Keratinocyte (primary cell): Measurements from ENCODE around the gene TMEM169. TPM values are rescaled to one million over a fixed set of nuclear protein-coding genes. Genes with fewer than 3 reads are reported as not detected.

Experiments
- DNase-seq: peaks from one replicate; pipeline ENCODE4 v3.0.0-alpha.2; 2011; ENCODE audit warnings: low read depth, missing footprints, low spot score
- FAIRE-seq: peaks from 2 replicates; lab custom pipeline; 2011; peaks lifted over from hg19 to GRCh38; lab: Jason Lieb, UNC
- H2AFZ ChIP-seq: 2 replicates; pipeline ENCODE4 v1.6.0; 2012; ENCODE audit warnings: low read length, control low read depth, inconsistent platforms; ENCODE audit not compliant: control insufficient read depth
- H3K27ac ChIP-seq: 2 replicates; pipeline ENCODE4 v1.5.1; 2011; ENCODE audit warnings: low read length; ENCODE audit not compliant: control insufficient read depth, insufficient read depth
- H3K27me3 ChIP-seq: 3 replicates; pipeline ENCODE4 v1.6.0; 2011; ENCODE audit warnings: low read length; ENCODE audit not compliant: control insufficient read depth, insufficient read depth; ENCODE audit errors: extremely low read depth
- H3K36me3 ChIP-seq, 2 experiments: 2 replicates in 1 of 2; 3 replicates in 1 of 2; pipeline ENCODE4 v1.5.1; 2011; ENCODE audit warnings: low read length in 2 of 2, mild to moderate bottlenecking in 1 of 2; ENCODE audit not compliant: control insufficient read depth in 2 of 2, insufficient read depth in 2 of 2; ENCODE audit errors: extremely low read depth in 1 of 2
- H3K4me1 ChIP-seq: 3 replicates; pipeline ENCODE4 v1.5.1; 2011; ENCODE audit warnings: low read length; ENCODE audit not compliant: control insufficient read depth, insufficient read depth; ENCODE audit errors: extremely low read depth
- H3K4me2 ChIP-seq: 3 replicates; pipeline ENCODE4 v1.6.0; 2011; ENCODE audit warnings: low read depth, low read length; ENCODE audit not compliant: control insufficient read depth, insufficient read depth; ENCODE audit errors: extremely low read depth
- H3K4me3 ChIP-seq, 3 experiments: fragments of 200-600 bp in 1 of 3; sonication (generic) in 1 of 3; 2 replicates in 2 of 3; 3 replicates in 1 of 3; pipeline ENCODE4 v1.5.1; 2011 to 2016; ENCODE audit warnings: low read length in 3 of 3, mild to moderate bottlenecking in 3 of 3, control low read depth in 2 of 3, inconsistent platforms in 1 of 3, low read depth in 1 of 3, mixed read lengths in 1 of 3, mixed run types in 1 of 3, moderate library complexity in 1 of 3; ENCODE audit not compliant: control insufficient read depth in 2 of 3, insufficient read depth in 2 of 3; ENCODE audit errors: extremely low read depth in 1 of 3
- H3K79me2 ChIP-seq: 2 replicates; pipeline ENCODE4 v1.6.0; 2012; ENCODE audit warnings: low read length; ENCODE audit not compliant: control insufficient read depth, insufficient read depth
- H3K9ac ChIP-seq: 3 replicates; pipeline ENCODE4 v1.6.0; 2011; ENCODE audit warnings: low read length; ENCODE audit not compliant: control insufficient read depth, insufficient read depth; ENCODE audit errors: extremely low read depth
- H3K9me1 ChIP-seq: 3 replicates; pipeline ENCODE4 v1.6.0; 2011; ENCODE audit warnings: low read length; ENCODE audit not compliant: control insufficient read depth, insufficient read depth; ENCODE audit errors: extremely low read depth
- H3K9me3 ChIP-seq: 2 replicates; pipeline ENCODE4 v1.5.1; 2012; ENCODE audit warnings: low read depth, low read length; ENCODE audit not compliant: control insufficient read depth
- H4K20me1 ChIP-seq: 3 replicates; pipeline ENCODE4 v1.6.0; 2011; ENCODE audit warnings: low read length; ENCODE audit not compliant: control insufficient read depth, insufficient read depth; ENCODE audit errors: extremely low read depth
- EZH2 ChIP-seq: IDR thresholded peaks from one replicate; pipeline ENCODE4 v1.6.1; 2012; ENCODE audit warnings: inconsistent platforms, mild to moderate bottlenecking, low read length, moderate library complexity
- dilution Hi-C: fragments of 300-500 bp; cut with MboI; formaldehyde crosslinking; loops from one replicate; pipeline ENCODE4 v1.7.0; 2020; ENCODE audit warnings: low sequenced_read_pairs; ENCODE audit not compliant: extremely low pct_ligation_motif_present
- polyA plus RNA-seq, 5 experiments: library from polyadenylated mRNA; depleted of rRNA in 3 of 5; stranded (reverse) in 3 of 5; stranded (forward) in 1 of 5; unstranded in 1 of 5; fragments of >200 nt; gene quantifications; 1 replicate in 1 of 5; 2 replicates in 3 of 5; 3 replicates in 1 of 5; pipeline versions ENCODE4 v1.2.1 to v1.2.3, GENCODE V29; 2011 to 2012; ENCODE audit warnings: missing spikeins in 2 of 5, low read depth in 1 of 5, low replicate concordance in 1 of 5
- TF ChIP-seq, protein P1 (sequence below), 3 experiments: IDR thresholded peaks in 1 of 3; conservative IDR thresholded peaks in 1 of 3; optimal IDR thresholded peaks in 1 of 3; 2 replicates in 2 of 3; 3 replicates in 1 of 3; pipeline versions ENCODE3 to v1.5.1; 2011; ENCODE audit warnings: low read length in 3 of 3, mild to moderate bottlenecking in 3 of 3, moderate library complexity in 2 of 3, control low read depth in 1 of 3, inconsistent platforms in 1 of 3; ENCODE audit not compliant: insufficient read depth in 2 of 3; ENCODE audit errors: extremely low read depth in 1 of 3

The TMEM169 gene
- polyA plus RNA-seq, 1 donor (not counting 4 experiments of a cell fraction or from before 2014, with no cell fraction given), result not detected

DNA sequence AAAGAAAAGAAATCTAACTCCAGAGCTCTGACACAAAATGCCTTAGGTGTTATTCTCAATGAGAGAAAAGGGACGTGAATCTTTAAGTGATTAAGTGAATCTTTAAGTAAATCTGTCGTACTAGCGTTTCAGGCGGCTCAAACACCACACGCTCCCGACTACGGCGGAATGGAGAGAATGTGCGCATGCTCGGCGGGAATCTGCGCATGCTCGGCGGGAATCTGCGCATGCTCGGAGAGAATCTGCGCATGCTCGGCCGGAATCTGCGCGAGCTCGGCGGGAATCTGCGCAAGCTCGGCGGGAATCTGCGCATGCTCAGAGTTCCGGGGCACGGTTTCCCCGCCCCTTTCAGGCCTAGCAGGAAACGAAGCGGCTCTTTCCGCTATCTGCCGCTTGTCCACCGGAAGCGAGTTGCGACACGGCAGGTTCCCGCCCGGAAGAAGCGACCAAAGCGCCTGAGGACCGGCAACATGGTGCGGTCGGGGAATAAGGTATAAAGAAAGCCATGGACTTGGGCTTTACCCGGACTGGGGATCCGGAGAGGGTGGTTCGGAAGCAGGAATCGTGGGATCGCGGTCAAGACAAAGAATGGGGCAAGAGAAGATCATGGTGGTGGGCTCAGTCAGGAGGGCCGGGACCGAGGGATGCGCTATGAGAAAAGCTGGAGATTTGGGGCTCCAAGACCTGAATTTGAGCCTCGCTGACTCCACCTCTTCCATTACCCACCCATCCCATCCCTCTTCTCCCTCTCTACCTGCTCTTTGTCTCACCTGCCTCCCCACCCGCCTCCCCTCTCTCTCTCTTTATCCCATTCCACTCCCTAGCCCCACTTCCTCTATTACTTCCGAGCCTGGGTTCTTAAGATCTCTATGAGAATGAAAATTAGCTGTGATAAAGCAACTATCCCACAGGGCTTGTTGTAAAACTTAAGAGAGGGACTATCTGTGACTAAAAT, 27.5 kb downstream of the TMEM169 start, which contains the start of gene XRCC5:
TSS of gene XRCC5 (plus strand) at position 382 of the 955 bp plus-strand sequence. CDS start at position 471, 89 bp downstream.
- Histone ChIP-seq H3K4me2 (peak within 1 kb of the TSS; percentile 93), H3K9me1 (no peaks in the 10 kb centered on the region), H4K20me1 (no peaks in the 10 kb centered on the region), H3K9me3 (no peaks in the 10 kb centered on the region), H2AFZ (peak within 1 kb of the TSS; percentile 93), H3K9ac (peak within 1 kb of the TSS; percentile 97), H3K27ac (peak within 1 kb of the TSS; percentile 90), H3K4me3 (peak within 1 kb of the TSS; percentile 93 to 99 (median 98)), H3K4me1 (peaks cover 28% of the 10 kb centered on the region), H3K27me3 (no peaks in the 10 kb centered on the region), H3K79me2 (peaks cover 42% of the 10 kb centered on the region), H3K36me3 (peaks cover 23% of the 10 kb centered on the region in 2 experiments)
- TF ChIP-seq EZH2, result no peak
- TF ChIP-seq, protein P1, sequence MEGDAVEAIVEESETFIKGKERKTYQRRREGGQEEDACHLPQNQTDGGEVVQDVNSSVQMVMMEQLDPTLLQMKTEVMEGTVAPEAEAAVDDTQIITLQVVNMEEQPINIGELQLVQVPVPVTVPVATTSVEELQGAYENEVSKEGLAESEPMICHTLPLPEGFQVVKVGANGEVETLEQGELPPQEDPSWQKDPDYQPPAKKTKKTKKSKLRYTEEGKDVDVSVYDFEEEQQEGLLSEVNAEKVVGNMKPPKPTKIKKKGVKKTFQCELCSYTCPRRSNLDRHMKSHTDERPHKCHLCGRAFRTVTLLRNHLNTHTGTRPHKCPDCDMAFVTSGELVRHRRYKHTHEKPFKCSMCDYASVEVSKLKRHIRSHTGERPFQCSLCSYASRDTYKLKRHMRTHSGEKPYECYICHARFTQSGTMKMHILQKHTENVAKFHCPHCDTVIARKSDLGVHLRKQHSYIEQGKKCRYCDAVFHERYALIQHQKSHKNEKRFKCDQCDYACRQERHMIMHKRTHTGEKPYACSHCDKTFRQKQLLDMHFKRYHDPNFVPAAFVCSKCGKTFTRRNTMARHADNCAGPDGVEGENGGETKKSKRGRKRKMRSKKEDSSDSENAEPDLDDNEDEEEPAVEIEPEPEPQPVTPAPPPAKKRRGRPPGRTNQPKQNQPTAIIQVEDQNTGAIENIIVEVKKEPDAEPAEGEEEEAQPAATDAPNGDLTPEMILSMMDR (optimal IDR thresholded peaks at IDR 0.05 in 1 of 3, IDR thresholded peaks at IDR 0.05 in 1 of 3, conservative IDR thresholded peaks at IDR 0.05 in 1 of 3; ENCODE audit: extremely low read depth in 1 of 3, insufficient read depth in 2 of 3, low read length in 3 of 3), result no peak
- dilution Hi-C loops, result no loop called here
- DNase-seq, result peak; percentile 85
- no peak for FAIRE-seq

DNA sequence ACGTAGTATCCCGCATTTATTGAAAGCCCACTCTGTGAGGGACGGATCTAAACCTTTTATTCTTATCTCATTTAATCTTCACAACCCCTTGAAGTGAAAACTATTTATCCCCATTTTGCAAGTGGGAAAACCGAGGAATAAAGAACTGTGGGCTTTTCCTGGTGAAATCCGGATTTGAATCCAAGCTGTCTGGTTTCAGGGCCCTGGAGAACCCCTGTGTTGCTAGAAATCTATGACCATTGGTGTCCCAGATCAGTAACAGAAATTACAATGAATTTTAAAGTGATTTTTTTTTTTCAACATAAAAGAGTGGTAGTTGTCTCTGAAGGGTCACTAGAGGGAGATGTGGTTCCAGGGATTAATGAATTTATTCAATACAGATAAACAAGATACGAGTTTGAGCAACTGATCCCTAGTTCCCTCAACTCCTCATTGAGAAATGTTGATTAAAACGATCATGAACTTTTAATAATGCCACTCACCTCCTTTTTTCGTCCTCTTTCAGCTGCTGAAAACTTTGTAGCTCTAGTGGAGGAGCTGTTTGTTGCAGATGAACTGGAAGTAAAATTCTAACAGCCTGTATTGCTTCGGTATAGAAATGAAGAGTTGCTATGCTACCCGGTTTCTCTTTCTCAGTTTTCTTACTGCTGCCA, 28.4 kb downstream of the TMEM169 start:
- TF ChIP-seq, protein P1 (optimal IDR thresholded peaks at IDR 0.05 in 1 of 3, IDR thresholded peaks at IDR 0.05 in 1 of 3, conservative IDR thresholded peaks at IDR 0.05 in 1 of 3; ENCODE audit: extremely low read depth in 1 of 3, insufficient read depth in 2 of 3, low read length in 3 of 3), result peak in 2 of 3 experiments; percentile 34 to 39
- TF ChIP-seq EZH2, result no peak
- peak overlapping the region; percentile 90 for H3K27ac ChIP-seq
- H3K4me2 ChIP-seq, result peak overlapping the region; percentile 93
- no peak for FAIRE-seq
- dilution Hi-C loops, result no loop called here
- peak overlapping the region; percentile 93 to 99 (median 98) for H3K4me3 ChIP-seq
- peaks cover 30% of the 10 kb centered on the region for H3K4me1 ChIP-seq
- no peak overlapping the region for H2AFZ ChIP-seq
- no peak for DNase-seq
- no peaks in the 10 kb centered on the region for H3K9me1 ChIP-seq
- H3K9ac ChIP-seq, result peak overlapping the region; percentile 97
- H3K36me3 ChIP-seq, result peaks cover 24 to 26% of the 10 kb centered on the region in 2 experiments
- no peaks in the 10 kb centered on the region for H3K9me3 ChIP-seq
- no peaks in the 10 kb centered on the region for H3K27me3 ChIP-seq
- no peaks in the 10 kb centered on the region for H4K20me1 ChIP-seq
- H3K79me2 ChIP-seq, result peaks cover 44% of the 10 kb centered on the region
